ENCODE results near the gene LRRTM4. TPM values are rescaled to one million over a fixed set of nuclear protein-coding genes. Genes with fewer than 3 reads are reported as not detected.

Gene LRRTM4
- total RNA-seq, 2 experiments from 2014 or later, result not detected

GRCh38 chr2:76839826-76840225 lies 682.4 kb downstream of the LRRTM4 start:
- H3K79me2 ChIP-seq (ENCODE audit: insufficient read depth, low read depth, low read length), result no peaks in the 10 kb centered on the region
- H3K4me1 ChIP-seq (ENCODE audit: insufficient read depth, low read length, poor library complexity, severe bottlenecking), result no peaks in the 10 kb centered on the region
- intact Hi-C loops (cut with micrococcal nuclease; ENCODE audit: unreplicated experiment), result no loop called here
- DNase-seq (ENCODE audit: low spot score), result no peak
- no peaks in the 10 kb centered on the region for H3K9me3 ChIP-seq (ENCODE audit: low read length)
- no peak overlapping the region for H3K4me3 ChIP-seq (ENCODE audit: low read depth, low read length, poor library complexity, severe bottlenecking)
- H3K27ac ChIP-seq (ENCODE audit: low read depth, low read length, poor library complexity, severe bottlenecking), result no peak overlapping the region
- no peaks in the 10 kb centered on the region for H4K20me1 ChIP-seq (ENCODE audit: insufficient read depth, low read length)
- BruUV-seq (replicated peaks), result no TSS peak
- ChIA-PET CTCF (ENCODE audit: unreplicated experiment) (no interaction called here), POLR2A (no interaction called here)
- no peaks in the 10 kb centered on the region; the same call in 1 of the 2 replicates for H3K9me2 ChIP-seq (ENCODE audit: insufficient read depth, low read length)
- no peaks in the 10 kb centered on the region for H3K36me3 ChIP-seq (ENCODE audit: insufficient read depth, low read length)
- H2AFZ ChIP-seq (ENCODE audit: low read length), result no peak overlapping the region
- no peak overlapping the region for H3K4me2 ChIP-seq (ENCODE audit: low read length)
- TF ChIP-seq CTCF (conservative IDR thresholded peaks at IDR 0.05; ENCODE audit: low read length), result no peak
- TF ChIP-seq EZH2phosphoT487 (IDR thresholded peaks at IDR 0.05; ENCODE audit: borderline replicate concordance, low read depth, low read length), result no peak

DNA sequence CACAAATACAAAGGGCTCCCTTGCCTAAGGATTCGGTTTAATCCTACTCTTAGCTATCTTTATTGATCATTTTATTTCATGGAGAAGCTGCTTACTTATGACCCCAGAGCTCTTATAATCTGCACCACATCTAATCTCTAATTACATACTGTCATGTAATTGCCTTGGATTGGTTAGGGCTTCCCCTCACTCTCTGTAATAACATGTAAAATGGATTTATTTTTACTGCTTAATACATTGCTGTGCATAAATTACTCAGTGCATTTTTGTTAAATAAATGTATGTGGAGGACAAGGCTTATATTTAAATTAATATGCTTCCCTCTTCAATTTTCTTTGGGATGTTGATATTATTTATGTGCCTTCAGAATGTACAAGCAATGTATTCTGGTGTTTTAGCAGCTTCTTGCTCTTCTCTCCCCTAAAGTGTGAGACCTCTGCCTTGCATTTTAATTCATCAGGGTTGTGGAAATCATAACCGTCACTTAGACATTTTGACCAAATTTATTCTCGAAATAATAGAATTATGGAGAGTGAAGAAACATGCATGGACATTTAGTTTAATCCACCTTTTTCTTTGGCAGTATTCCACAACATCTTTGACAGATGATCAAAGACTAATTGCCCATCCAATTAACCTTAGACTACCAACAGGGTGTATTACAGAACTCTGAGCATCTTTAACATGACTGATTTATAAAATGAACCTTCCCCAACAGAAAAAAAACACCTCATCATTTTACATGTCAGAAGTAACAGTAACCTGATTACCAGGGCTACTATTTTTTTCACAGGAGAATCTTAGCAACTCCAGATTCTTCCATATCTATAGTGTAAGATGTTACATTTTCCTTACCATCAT lies 692.6 kb downstream of the LRRTM4 start:
- Histone ChIP-seq H3K9me3 (ENCODE audit: low read length) (no peaks in the 10 kb centered on the region), H3K4me3 (ENCODE audit: low read depth, low read length, poor library complexity, severe bottlenecking) (no peak overlapping the region), H4K20me1 (ENCODE audit: insufficient read depth, low read length) (no peaks in the 10 kb centered on the region), H3K27ac (ENCODE audit: low read depth, low read length, poor library complexity, severe bottlenecking) (no peak overlapping the region), H3K36me3 (ENCODE audit: insufficient read depth, low read length) (no peaks in the 10 kb centered on the region), H3K9me2 (ENCODE audit: insufficient read depth, low read length) (no peaks in the 10 kb centered on the region), H2AFZ (ENCODE audit: low read length) (no peak overlapping the region), H3K79me2 (ENCODE audit: insufficient read depth, low read depth, low read length) (no peaks in the 10 kb centered on the region), H3K4me1 (ENCODE audit: insufficient read depth, low read length, poor library complexity, severe bottlenecking) (no peaks in the 10 kb centered on the region), H3K4me2 (ENCODE audit: low read length) (no peak overlapping the region)
- CTCF ChIA-PET (ENCODE audit: unreplicated experiment), result no interaction called here
- BruUV-seq (replicated peaks), result no TSS peak
- intact Hi-C loops (cut with micrococcal nuclease; ENCODE audit: unreplicated experiment), result no loop called here
- no peak for DNase-seq (ENCODE audit: low spot score)
- POLR2A ChIA-PET, result no interaction called here
- no peak for TF ChIP-seq EZH2phosphoT487 (IDR thresholded peaks at IDR 0.05; ENCODE audit: borderline replicate concordance, low read depth, low read length)
- no peak for TF ChIP-seq CTCF (conservative IDR thresholded peaks at IDR 0.05; ENCODE audit: low read length)

- no peak overlapping the region for H3K27ac ChIP-seq (ENCODE audit: low read depth, low read length, poor library complexity, severe bottlenecking)
- no peaks in the 10 kb centered on the region for H4K20me1 ChIP-seq (ENCODE audit: insufficient read depth, low read length)
- intact Hi-C loops (cut with micrococcal nuclease; ENCODE audit: unreplicated experiment), result no loop called here
- no peak for TF ChIP-seq CTCF (conservative IDR thresholded peaks at IDR 0.05; ENCODE audit: low read length)
- no peak for TF ChIP-seq EZH2phosphoT487 (IDR thresholded peaks at IDR 0.05; ENCODE audit: borderline replicate concordance, low read depth, low read length)
- no peak for DNase-seq (ENCODE audit: low spot score)
- H3K9me2 ChIP-seq (ENCODE audit: insufficient read depth, low read length), result no peaks in the 10 kb centered on the region
- no peaks in the 10 kb centered on the region for H3K79me2 ChIP-seq (ENCODE audit: insufficient read depth, low read depth, low read length)
- no peak overlapping the region for H3K4me2 ChIP-seq (ENCODE audit: low read length)
- no peaks in the 10 kb centered on the region for H3K4me1 ChIP-seq (ENCODE audit: insufficient read depth, low read length, poor library complexity, severe bottlenecking)
- H3K36me3 ChIP-seq (ENCODE audit: insufficient read depth, low read length), result no peaks in the 10 kb centered on the region
- ChIA-PET POLR2A (interaction anchor here (0.6 kb wide), 1 partner anchor 10 kb away, joined by 4 read pairs; no protein-coding TSS in a partner anchor), CTCF (ENCODE audit: unreplicated experiment) (no interaction called here)
- H2AFZ ChIP-seq (ENCODE audit: low read length), result no peak overlapping the region
- no peak overlapping the region for H3K4me3 ChIP-seq (ENCODE audit: low read depth, low read length, poor library complexity, severe bottlenecking)
- H3K9me3 ChIP-seq (ENCODE audit: low read length), result no peaks in the 10 kb centered on the region
- no TSS peak for BruUV-seq (replicated peaks)
These were observed 695.5 kb downstream of the LRRTM4 start for GRCh38 chr2:76826691-76827090.
